Psoas muscle (tissue), 8 donors: ENCODE results near the gene ALG1L2. TPM values are rescaled to one million over a fixed set of nuclear protein-coding genes. Genes with fewer than 3 reads are reported as not detected.
"Not testable (repeated sequence)": the region's sequence is repeated elsewhere in the genome, so short reads cannot be mapped to it uniquely, and the experiment has no call there.

Source experiments
- ATAC-seq, 4 donors: fragments of 200-7000 bp; cut with Tn5 transposase; one replicate each; pipeline ENCODE4 v1.9.1; 2020; ENCODE audit warnings: moderate library complexity in 3 of 4, mild to moderate bottlenecking in 2 of 4
- DNase-seq, 2 donors: peaks; one replicate each; pipeline ENCODE4 v3.0.0-alpha.2; 2020
- H3K27ac ChIP-seq: fragments of 200-600 bp; one replicate; pipeline ENCODE4 v1.8.0; 2022
- H3K27me3 ChIP-seq, 3 donors: fragments of 200-600 bp in 1 of 3; one replicate each; pipeline versions ENCODE4 v1.6.1 to v1.8.0; 2013 to 2022; ENCODE audit warnings: low read length in 2 of 3, mild to moderate bottlenecking in 2 of 3, moderate library complexity in 1 of 3; ENCODE audit not compliant: insufficient read depth in 3 of 3
- H3K36me3 ChIP-seq, 2 donors: fragments of 200-600 bp in 1 of 2; one replicate each; pipeline versions ENCODE4 v1.6.1 to v1.8.0; 2013 to 2022; ENCODE audit warnings: low read depth in 1 of 2, mild to moderate bottlenecking in 1 of 2, moderate library complexity in 1 of 2; ENCODE audit not compliant: insufficient read depth in 1 of 2
- H3K4me1 ChIP-seq: fragments of 200-600 bp; one replicate; pipeline ENCODE4 v1.8.0; 2022
- H3K4me3 ChIP-seq: fragments of 200-600 bp; one replicate; pipeline ENCODE4 v1.8.0; 2022; ENCODE audit warnings: mild to moderate bottlenecking
- H3K9me3 ChIP-seq: fragments of 200-600 bp; one replicate; pipeline ENCODE4 v1.8.0; 2022
- CTCF ChIP-seq: fragments of 200-600 bp; IDR thresholded peaks from one replicate; pipeline ENCODE4 v1.8.0; 2022; ENCODE audit warnings: antibody characterized with exemption
- WGBS, 3 donors: extraction: QIAGEN DNeasy Blood & Tissue Kit; methylation state at CpG; one replicate each; pipeline versions ENCODE4 v1.1.6 to v1.1.7; 2013; 5-methylcytosine and 5-hydroxymethylcytosine counted together
- intact Hi-C, 2 donors: fragments of 100-400 bp; cut with DNase I; formaldehyde crosslinking; loops; one replicate each; pipeline versions ENCODE4 v1.11.0 to v1.14.2; 2022
- polyA plus RNA-seq, 3 donors: library from polyadenylated mRNA; stranded (reverse); fragments of 200-250 nt; gene quantifications; one replicate each; pipeline ENCODE4 v1.2.3, GENCODE V29; 2013
- total RNA-seq, 4 donors: library from RNA; stranded (reverse); fragmentation: NEBNext Ultra II Directional in 2 of 4; extraction: Animal tissue kit (Norgen Biotek cat#: 25700) in 2 of 4; gene quantifications; one replicate each; pipeline versions ENCODE4 v1.2.1 to v1.2.4, GENCODE V29; 2021 to 2023
- donor health status: healthy with polysubstance abuse.
- donor health status: DM: no; HTN: no; CAD: no; lungs with moderate emphysema.
- donor health status: Bipolar disorder and iron deficiency.
- donor health status: healthy.
- donor health status: DM: yes; HTN: yes; CAD: no.
- donor health status: DM: no; HTN: no; CAD: no.
- donor health status: DM: no; HTN: no; CAD: no.
- donor health status: DM: yes; HTN: yes; CAD: no.

Gene ALG1L2
- total and polyA plus RNA-seq, 7 donors: not detected

DNA sequence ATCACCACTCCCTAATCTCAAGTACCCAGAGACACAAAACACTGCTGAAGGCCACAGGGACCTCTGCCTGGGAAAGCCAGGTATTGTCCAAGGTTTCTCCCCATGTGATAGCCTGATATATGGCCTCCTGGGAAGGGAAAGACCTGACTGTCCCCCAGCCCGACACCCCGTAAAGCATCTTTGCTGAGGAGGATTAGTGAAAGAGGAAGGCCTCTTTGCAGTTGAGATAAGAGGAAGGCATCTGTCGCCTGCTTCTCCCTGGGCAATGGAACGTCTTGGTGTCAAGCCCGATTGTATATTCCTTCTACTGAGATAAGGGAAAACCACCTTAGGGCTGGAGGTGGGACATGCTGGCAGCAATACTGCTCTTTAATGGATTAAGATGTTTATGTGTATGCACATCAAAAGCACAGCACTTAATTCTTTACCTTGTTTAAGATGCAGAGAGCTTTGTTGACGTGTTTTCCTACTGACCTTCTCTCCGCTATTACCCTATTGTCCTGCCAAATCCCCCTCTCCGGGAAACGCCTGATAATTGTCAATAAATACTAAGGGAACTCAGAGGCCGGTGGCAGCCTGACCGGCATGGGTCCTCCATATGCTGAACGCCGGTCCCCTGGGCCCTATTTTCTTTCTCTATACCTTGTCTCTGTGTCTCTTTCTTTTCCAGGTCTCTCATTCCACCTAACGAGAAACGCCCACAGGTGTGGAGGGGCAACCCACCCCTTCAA is 23.9 kb upstream of the ALG1L2 start:
- intact Hi-C loops, H3K27me3 ChIP-seq, DNase-seq, H3K4me1 ChIP-seq, ATAC-seq, H3K9me3 ChIP-seq, H3K4me3 ChIP-seq, H3K36me3 ChIP-seq, H3K27ac ChIP-seq: not testable (repeated sequence)
- WGBS, 3 donors: 80 to 87% methylated on average over 14 to 15 of the region's 15 CpGs; no CpG with 5 or more reads in 1 of the 3 donors

GRCh38 chr3:130058267-130058657 is 23.4 kb upstream of the ALG1L2 start:
- ATAC-seq, H3K4me3 ChIP-seq, H3K4me1 ChIP-seq, H3K27ac ChIP-seq, H3K36me3 ChIP-seq, DNase-seq, H3K9me3 ChIP-seq, intact Hi-C loops, H3K27me3 ChIP-seq: not testable (repeated sequence)
- 24 to 33% methylated on average over 2 of the region's 4 CpGs; no CpG with 5 or more reads in 1 of the 3 donors for WGBS, 3 donors

DNA sequence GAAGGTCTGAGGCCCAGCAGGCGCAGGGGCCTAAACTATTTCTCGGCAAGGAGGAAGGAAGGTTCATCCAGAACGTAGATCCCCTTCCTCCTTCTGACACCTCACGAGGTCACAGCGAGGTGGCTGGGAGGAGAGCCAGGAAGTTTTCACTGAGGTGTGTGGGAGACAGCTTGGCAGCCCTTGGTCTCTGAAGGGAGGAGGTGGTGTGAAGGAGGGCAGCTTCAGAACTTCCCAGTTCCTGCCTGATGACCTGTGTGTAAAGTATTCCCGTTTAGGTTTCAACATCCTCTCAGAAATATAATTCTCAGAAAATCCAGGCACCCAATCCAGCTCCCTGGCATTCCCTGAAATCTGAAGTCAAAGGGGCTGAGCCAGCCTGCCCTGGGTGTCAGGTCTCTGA is 22.9 kb upstream of the ALG1L2 start:
- DNase-seq, H3K4me3 ChIP-seq, H3K27me3 ChIP-seq, H3K9me3 ChIP-seq, H3K36me3 ChIP-seq, H3K4me1 ChIP-seq, intact Hi-C loops, H3K27ac ChIP-seq, ATAC-seq: not testable (repeated sequence)
- WGBS, 3 donors: 44% methylated on average over 4 to 6 of the region's 6 CpGs; no CpG with 5 or more reads in 1 of the 3 donors

DNA sequence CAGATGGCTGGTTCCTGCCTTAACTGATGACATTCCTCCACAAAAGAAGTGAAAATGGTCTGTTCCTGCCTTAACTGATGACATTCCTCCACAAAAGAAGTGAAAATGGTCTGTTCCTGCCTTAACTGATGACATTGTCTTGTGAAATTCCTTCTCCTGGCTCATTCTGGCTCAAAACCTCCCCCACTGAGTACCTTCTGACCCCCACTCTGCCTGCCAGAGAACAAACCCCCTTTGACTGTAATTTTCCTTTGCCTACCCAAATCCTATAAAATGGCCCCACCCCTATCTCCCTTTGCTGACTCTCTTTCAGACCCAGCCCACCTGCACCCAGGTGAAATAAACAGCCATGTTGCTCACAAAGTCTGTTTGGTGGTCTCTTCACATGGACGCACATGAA is 22.5 kb upstream of the ALG1L2 start:
- H3K9me3 ChIP-seq, H3K36me3 ChIP-seq, H3K27me3 ChIP-seq, H3K4me3 ChIP-seq, DNase-seq, intact Hi-C loops, H3K4me1 ChIP-seq, H3K27ac ChIP-seq, ATAC-seq: not testable (repeated sequence)
- 92 to 100% methylated on average over 1 of the region's 1 CpG; no CpG with 5 or more reads in 1 of the 3 donors for WGBS, 3 donors

GRCh38 chr3:130073582-130073981 is 8.0 kb upstream of the ALG1L2 start:
- 80 to 81% methylated on average over 4 of the region's 4 CpGs; no CpG with 5 or more reads in 1 of the 3 donors for WGBS, 3 donors

GRCh38 chr3:130077636-130078035 is 4.0 kb upstream of the ALG1L2 start:
- Histone ChIP-seq H3K27me3 (no peaks in the 10 kb centered on the region), H3K4me1 (no peaks in the 10 kb centered on the region), H3K4me3 (no peak overlapping the region), H3K27ac (no peak overlapping the region), H3K36me3 (no peaks in the 10 kb centered on the region), H3K9me3 (no peaks in the 10 kb centered on the region)
- intact Hi-C loops: no loop called here
- no peak for TF ChIP-seq CTCF
- DNase-seq (no peak), ATAC-seq (no peak)
- 96 to 100% methylated on average over 7 of the region's 7 CpGs; no CpG with 5 or more reads in 1 of the 3 donors for WGBS, 3 donors

More at GRCh38 chr3:130073582-130073981, 8.0 kb upstream of the ALG1L2 start:
- no peak for TF ChIP-seq CTCF
- Histone ChIP-seq H3K4me1 (no peaks in the 10 kb centered on the region), H3K9me3 (no peaks in the 10 kb centered on the region), H3K4me3 (no peak overlapping the region), H3K27me3 (no peaks in the 10 kb centered on the region), H3K27ac (no peak overlapping the region), H3K36me3 (no peaks in the 10 kb centered on the region)
- ATAC-seq: no peak
- intact Hi-C loops: no loop called here
- DNase-seq: no peak

- H3K27ac ChIP-seq, H3K9me3 ChIP-seq, H3K27me3 ChIP-seq, H3K4me3 ChIP-seq, ATAC-seq, intact Hi-C loops, H3K36me3 ChIP-seq, DNase-seq, H3K4me1 ChIP-seq: not testable (repeated sequence)
- WGBS, 3 donors: 54 to 72% (median 63%) methylated on average over 3 to 7 of the region's 7 CpGs
These were observed 1.9 kb downstream of the ALG1L2 start for GRCh38 chr3:130083363-130084090.
